GM23338 (cell line): ENCODE results near the gene LPO. TPM values are rescaled to one million over a fixed set of nuclear protein-coding genes. Genes with fewer than 3 reads are reported as not detected.
A peak's percentile ranks its signal among the peaks of the same experiment; 100 is the strongest.

Experiments used
- ATAC-seq: fragments of 200-7000 bp; cut with Tn5 transposase; 3 replicates; pipeline ENCODE4 v1.9.1; 2020
- DNase-seq: peaks from one replicate; pipeline ENCODE4 v3.0.0-alpha.2; 2015; ENCODE audit warnings: low spot score
- H2AFZ ChIP-seq: fragments of 200-600 bp; sonication (generic); 2 replicates; pipeline ENCODE4 v1.8.0; 2016; ENCODE audit warnings: antibody characterized with exemption, mild to moderate bottlenecking, moderate library complexity
- H3F3A ChIP-seq: fragments of 200-600 bp; sonication (generic); replicated peaks from 2 replicates; pipeline ENCODE4 v1.8.0; 2017; ENCODE audit warnings: antibody characterized with exemption, mixed run types, low read depth
- H3K27ac ChIP-seq: fragments of 200-600 bp; sonication (generic); 2 replicates; pipeline ENCODE4 v1.6.1; 2016; ENCODE audit warnings: low read depth
- H3K27me3 ChIP-seq: fragments of 200-600 bp; sonication (generic); 2 replicates; pipeline ENCODE4 v1.8.0; 2016; ENCODE audit warnings: mild to moderate bottlenecking, mixed run types, moderate library complexity; ENCODE audit not compliant: insufficient read depth
- H3K36me3 ChIP-seq: fragments of 200-600 bp; sonication (generic); 2 replicates; pipeline ENCODE4 v1.8.0; 2016; ENCODE audit warnings: mild to moderate bottlenecking; ENCODE audit not compliant: insufficient read depth
- H3K4me1 ChIP-seq: fragments of 200-600 bp; sonication (generic); 2 replicates; pipeline ENCODE4 v1.8.0; 2016; ENCODE audit warnings: mild to moderate bottlenecking, moderate library complexity; ENCODE audit not compliant: insufficient read depth
- H3K4me2 ChIP-seq: fragments of 200-600 bp; sonication (generic); 2 replicates; pipeline ENCODE4 v1.7.1; 2017; ENCODE audit warnings: mixed run types
- H3K4me3 ChIP-seq: fragments of 200-600 bp; sonication (generic); 2 replicates; pipeline ENCODE4 v1.6.1; 2016; ENCODE audit warnings: mixed run types
- H3K79me2 ChIP-seq: fragments of 200-600 bp; sonication (generic); replicated peaks from 2 replicates; pipeline ENCODE4 v1.8.0; 2017; ENCODE audit warnings: mild to moderate bottlenecking; ENCODE audit not compliant: insufficient read depth
- H3K9me2 ChIP-seq: fragments of 200-600 bp; sonication (generic); 2 replicates; pipeline ENCODE4 v1.8.0; 2017; ENCODE audit not compliant: insufficient read depth
- H4K20me1 ChIP-seq: fragments of 200-600 bp; sonication (generic); replicated peaks from 2 replicates; pipeline ENCODE4 v1.8.0; 2017; ENCODE audit warnings: mild to moderate bottlenecking; ENCODE audit not compliant: insufficient read depth
- H3K27ac Mint-ChIP-seq: 2 replicates; pipeline ENCODE4 v1.8.0; 2020; ENCODE audit warnings: inconsistent platforms, mild to moderate bottlenecking, moderate library complexity, mixed read lengths
- H3K27me3 Mint-ChIP-seq: 3 replicates; pipeline ENCODE4 v1.8.0; 2022; ENCODE audit warnings: low read depth, mild to moderate bottlenecking, moderate library complexity, mixed read lengths, inconsistent platforms; ENCODE audit not compliant: insufficient read depth, poor library complexity
- H3K36me3 Mint-ChIP-seq: 3 replicates; pipeline ENCODE4 v1.8.0; 2021; ENCODE audit warnings: low read depth, mild to moderate bottlenecking, inconsistent platforms, moderate library complexity, mixed read lengths
- H3K4me1 Mint-ChIP-seq: 3 replicates; pipeline ENCODE4 v1.8.0; 2020; ENCODE audit warnings: mild to moderate bottlenecking, inconsistent platforms, mixed read lengths
- H3K4me3 Mint-ChIP-seq: 3 replicates; pipeline ENCODE4 v1.8.0; 2021; ENCODE audit warnings: moderate library complexity, mild to moderate bottlenecking, inconsistent platforms, mixed read lengths
- H3K9me3 Mint-ChIP-seq: 3 replicates; pipeline ENCODE4 v1.8.0; 2020; ENCODE audit warnings: moderate library complexity, mild to moderate bottlenecking, inconsistent platforms, mixed read lengths
- CTCF ChIP-seq, 2 experiments: fragments of 200-600 bp in 1 of 2; sonication (generic) in 1 of 2; conservative IDR thresholded peaks; 2 replicates each; pipeline versions ENCODE4 v1.5.1 to v1.6.1; 2016 to 2017; ENCODE audit warnings: antibody characterized with exemption in 2 of 2, low read depth in 2 of 2, mild to moderate bottlenecking in 2 of 2, moderate library complexity in 1 of 2
- EZH2phosphoT487 ChIP-seq: fragments of 200-600 bp; sonication (generic); IDR thresholded peaks from one replicate; pipeline ENCODE4 v1.8.1; 2018; ENCODE audit warnings: antibody characterized with exemption; ENCODE audit not compliant: unreplicated experiment
- JUNB ChIP-seq: IDR thresholded peaks from one replicate; pipeline ENCODE4 v1.6.1; 2016; ENCODE audit warnings: antibody characterized with exemption; ENCODE audit not compliant: unreplicated experiment
- POLR2AphosphoS5 ChIP-seq: IDR thresholded peaks from 2 replicates; pipeline ENCODE4 v1.6.1; 2016; ENCODE audit warnings: antibody characterized with exemption, low read depth
- REST ChIP-seq: IDR thresholded peaks from one replicate; pipeline ENCODE4 v1.6.1; 2018; ENCODE audit warnings: antibody characterized with exemption; ENCODE audit not compliant: unreplicated experiment
- STAT1 ChIP-seq: IDR thresholded peaks from one replicate; pipeline ENCODE4 v1.6.1; 2016; ENCODE audit warnings: antibody characterized with exemption; ENCODE audit not compliant: unreplicated experiment
- polyA plus RNA-seq: library from polyadenylated mRNA; unstranded; fragments of >200 nt; fragmentation: Nextera tagmentation; extraction: Ambion mirVana; gene quantifications from 2 replicates; pipeline ENCODE4 v1.2.1, GENCODE V29; 2016
- total RNA-seq: library from RNA; depleted of rRNA; stranded (reverse); fragments of >200 nt; shearing (Covaris generic); gene quantifications from 2 replicates; pipeline ENCODE4 v1.2.3, GENCODE V29; 2014

Gene LPO
- total and polyA plus RNA-seq, 2 experiments from 2014 or later: 0.13 to 0.35 TPM

- Mint-ChIP-seq H3K9me3 (peaks cover 12% of the 10 kb centered on the region), H3K36me3 (peaks cover 8% of the 10 kb centered on the region), H3K27me3 (peaks cover 56% of the 10 kb centered on the region), H3K4me1 (peaks cover 11% of the 10 kb centered on the region), H3K4me3 (no peak overlapping the region; the same call in 2 of the 3 replicates), H3K27ac (no peak overlapping the region)
- Histone ChIP-seq H2AFZ (no peak overlapping the region), H3K27me3 (peaks cover 70% of the 10 kb centered on the region), H3K4me2 (no peak overlapping the region), H3K27ac (no peak overlapping the region), H3K79me2 (no peaks in the 10 kb centered on the region), H3K4me1 (peaks cover 10% of the 10 kb centered on the region; the same call in 1 of the 2 replicates), H3K9me2 (0 out of 2 replicates have a peak, but pooled peaks cover 4% of the 10 kb centered on the region), H3K36me3 (no peaks in the 10 kb centered on the region), H3F3A (no peaks in the 10 kb centered on the region), H4K20me1 (no peaks in the 10 kb centered on the region), H3K4me3 (no peak overlapping the region)
- ATAC-seq (no peak), DNase-seq (no peak)
- TF ChIP-seq CTCF (conservative IDR thresholded peaks at IDR 0.05; ENCODE audit: low read depth in 2 of 2) (no peak), POLR2AphosphoS5 (no peak), REST (no peak), EZH2phosphoT487 (no peak), STAT1 (no peak), JUNB (no peak)
Measured at GRCh38 chr17:58253082-58253481, 14.7 kb downstream of the LPO start.

- peak overlapping the region; percentile 41 for H3K4me3 ChIP-seq
- Mint-ChIP-seq H3K27ac (no peak overlapping the region), H3K4me1 (peaks cover 5% of the 10 kb centered on the region; the same call in 2 of the 3 replicates), H3K36me3 (peaks cover 7% of the 10 kb centered on the region), H3K4me3 (peak overlapping the region; percentile 5; the same call in 2 of the 3 replicates), H3K27me3 (peaks cover 39% of the 10 kb centered on the region), H3K9me3 (peaks cover 9% of the 10 kb centered on the region)
- ATAC-seq (peak; percentile 99), DNase-seq (peak; percentile 79)
- H2AFZ ChIP-seq: peak overlapping the region; percentile 94; the same call in 1 of the 2 replicates
- H3K9me2 ChIP-seq: 0 out of 2 replicates have a peak, but pooled peaks cover 4% of the 10 kb centered on the region
- H3F3A ChIP-seq: no peaks in the 10 kb centered on the region
- H3K79me2 ChIP-seq: no peaks in the 10 kb centered on the region
- no peaks in the 10 kb centered on the region for H4K20me1 ChIP-seq
- peak overlapping the region; percentile 74; the same call in 1 of the 2 replicates for H3K4me2 ChIP-seq
- H3K27me3 ChIP-seq: peaks cover 67% of the 10 kb centered on the region
- H3K27ac ChIP-seq: no peak overlapping the region
- H3K4me1 ChIP-seq: no peaks in the 10 kb centered on the region
- TF ChIP-seq CTCF (conservative IDR thresholded peaks at IDR 0.05; ENCODE audit: low read depth in 2 of 2) (peak; percentile 67 to 77), EZH2phosphoT487 (no peak)
- no peaks in the 10 kb centered on the region for H3K36me3 ChIP-seq
Measured at GRCh38 chr17:58254803-58255202, 16.4 kb downstream of the LPO start.
